Natural killer cell (primary cell): Measurements from ENCODE around the gene ZACN. TPM values are rescaled to one million over a fixed set of nuclear protein-coding genes. Genes with fewer than 3 reads are reported as not detected.

Source experiments
- ATAC-seq, 3 donors: fragments of 150-1000 bp in 2 of 3; fragments of 200-7000 bp in 1 of 3; cut with Tn5 transposase; 1 replicate in 1 of 3; 2 replicates in 2 of 3; pipeline ENCODE4 v1.10.0; 2021; ENCODE audit warnings: mild to moderate bottlenecking in 2 of 3, moderate library complexity in 2 of 3
- DNase-seq, 2 donors: peaks; one replicate each; pipeline versions ENCODE4 v3.0.0 to v3.0.0-alpha.2; 2013 to 2021; ENCODE audit warnings: mixed read lengths in 1 of 2
- H3K27ac ChIP-seq: one replicate; pipeline ENCODE4 v1.5.1; 2013; ENCODE audit warnings: mild to moderate bottlenecking, low read length
- H3K27me3 ChIP-seq: one replicate; pipeline ENCODE4 v1.6.1; 2013; ENCODE audit warnings: low read length; ENCODE audit not compliant: control insufficient read depth, insufficient read depth
- H3K36me3 ChIP-seq: one replicate; pipeline ENCODE4 v1.6.1; 2013; ENCODE audit warnings: low read length; ENCODE audit not compliant: control insufficient read depth, insufficient read depth
- H3K4me1 ChIP-seq: one replicate; pipeline ENCODE4 v1.6.1; 2013; ENCODE audit warnings: low read length; ENCODE audit not compliant: control insufficient read depth, insufficient read depth
- H3K4me3 ChIP-seq: one replicate; pipeline ENCODE4 v1.5.1; 2013; ENCODE audit warnings: low read length
- H3K9me3 ChIP-seq: one replicate; pipeline ENCODE4 v1.6.1; 2013; ENCODE audit warnings: low read length; ENCODE audit not compliant: control insufficient read depth, insufficient read depth
- H3K27ac Mint-ChIP-seq, 2 donors: one replicate each; pipeline ENCODE4 v1.8.0; 2022; ENCODE audit warnings: mild to moderate bottlenecking in 2 of 2, mixed read lengths in 2 of 2, moderate library complexity in 1 of 2
- H3K27me3 Mint-ChIP-seq, 2 donors: one replicate each; pipeline ENCODE4 v1.8.0; 2022; ENCODE audit warnings: low read depth in 2 of 2, mixed read lengths in 2 of 2
- H3K36me3 Mint-ChIP-seq: one replicate; pipeline ENCODE4 v1.8.0; 2022; ENCODE audit warnings: mixed read lengths
- H3K4me1 Mint-ChIP-seq, 2 donors: one replicate each; pipeline ENCODE4 v1.8.0; 2022; ENCODE audit warnings: mixed read lengths in 2 of 2
- H3K4me3 Mint-ChIP-seq: one replicate; pipeline ENCODE4 v1.8.0; 2022; ENCODE audit warnings: mild to moderate bottlenecking, moderate library complexity, mixed read lengths
- H3K9me3 Mint-ChIP-seq, 2 donors: one replicate each; pipeline ENCODE4 v1.8.0; 2022; ENCODE audit warnings: mixed read lengths in 2 of 2
- WGBS: methylation state at CpG from one replicate; pipeline ENCODE4 v1.1.7; 2013; ENCODE audit warnings: missing lambda C conversion rate; ENCODE audit not compliant: insufficient coverage; 5-methylcytosine and 5-hydroxymethylcytosine counted together
- intact Hi-C: fragments of 100-400 bp; cut with micrococcal nuclease; formaldehyde crosslinking; loops from one replicate; pipeline ENCODE4 v1.14.2; 2022
- total RNA-seq, 4 donors: library from RNA; stranded (reverse); fragments of 120-200 nt in 1 of 4; gene quantifications; one replicate each; pipeline versions ENCODE4 v1.2.3 to v1.2.4, GENCODE V29; 2013 to 2022
- TF ChIP-seq, protein P1 (sequence below): fragments of 200-600 bp; IDR thresholded peaks from one replicate; pipeline ENCODE4 v1.8.0; 2022; ENCODE audit warnings: antibody characterized with exemption

ZACN gene
- total RNA-seq, 3 donors from 2014 or later (not counting 1 experiment from before 2014, with no cell fraction given): 0.28 to 0.80 (median 0.50) TPM

DNA sequence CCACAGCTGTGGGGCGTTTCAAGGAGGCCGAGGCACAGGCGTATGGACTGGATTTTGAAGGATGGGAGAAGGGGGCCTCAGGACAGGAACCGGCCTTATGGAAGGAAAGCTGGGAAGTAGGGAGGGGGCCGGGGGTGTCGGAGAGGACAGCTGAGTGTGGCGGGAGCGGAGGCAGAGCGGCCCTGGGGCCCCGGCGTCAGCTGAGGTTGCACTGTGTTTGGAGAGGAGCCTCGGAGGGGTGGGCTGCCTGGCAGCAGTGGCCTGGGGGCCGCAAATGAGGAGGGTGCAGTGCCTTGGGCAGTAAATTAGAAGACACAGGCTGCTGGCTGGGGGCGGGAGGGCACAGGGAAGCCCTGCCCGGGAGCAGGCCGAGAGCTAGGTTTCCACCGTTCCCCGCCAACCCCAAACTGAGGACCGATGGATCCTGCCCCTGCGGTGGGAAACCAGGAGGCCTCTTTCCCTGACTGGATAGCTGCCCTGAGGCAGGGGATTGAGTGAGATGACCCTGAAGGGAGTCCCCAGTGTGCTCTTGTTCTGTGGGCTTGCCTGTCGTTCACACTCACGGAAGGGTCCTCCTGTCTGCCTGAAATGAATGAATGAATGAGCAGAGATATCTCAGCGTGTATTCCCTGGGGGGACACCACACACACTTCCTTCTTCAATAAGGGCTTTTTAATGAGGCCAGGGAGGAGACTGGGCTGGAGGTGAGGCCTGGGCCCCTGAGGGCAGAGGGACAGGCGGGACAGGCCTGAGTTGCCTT lies 43.6 kb downstream of the ZACN start:
- Histone ChIP-seq H3K9me3 (no peaks in the 10 kb centered on the region), H3K27me3 (no peaks in the 10 kb centered on the region), H3K36me3 (no peaks in the 10 kb centered on the region), H3K27ac (no peak overlapping the region), H3K4me3 (no peak overlapping the region), H3K4me1 (peaks cover 14% of the 10 kb centered on the region)
- intact Hi-C loops: no loop called here
- H3K4me3 Mint-ChIP-seq: peak overlapping the region; percentile 58
- ATAC-seq (no peak), DNase-seq (no peak)
- no peaks in the 10 kb centered on the region for H3K9me3 Mint-ChIP-seq
- no peaks in the 10 kb centered on the region for H3K27me3 Mint-ChIP-seq
- 96% methylated on average over 23 of the region's 24 CpGs for WGBS
- H3K27ac Mint-ChIP-seq: peak overlapping the region in 1 of 2 donors; percentile 79
- peaks cover 0 to 19% of the 10 kb centered on the region in 2 donors for H3K4me1 Mint-ChIP-seq
- TF ChIP-seq, protein P1, sequence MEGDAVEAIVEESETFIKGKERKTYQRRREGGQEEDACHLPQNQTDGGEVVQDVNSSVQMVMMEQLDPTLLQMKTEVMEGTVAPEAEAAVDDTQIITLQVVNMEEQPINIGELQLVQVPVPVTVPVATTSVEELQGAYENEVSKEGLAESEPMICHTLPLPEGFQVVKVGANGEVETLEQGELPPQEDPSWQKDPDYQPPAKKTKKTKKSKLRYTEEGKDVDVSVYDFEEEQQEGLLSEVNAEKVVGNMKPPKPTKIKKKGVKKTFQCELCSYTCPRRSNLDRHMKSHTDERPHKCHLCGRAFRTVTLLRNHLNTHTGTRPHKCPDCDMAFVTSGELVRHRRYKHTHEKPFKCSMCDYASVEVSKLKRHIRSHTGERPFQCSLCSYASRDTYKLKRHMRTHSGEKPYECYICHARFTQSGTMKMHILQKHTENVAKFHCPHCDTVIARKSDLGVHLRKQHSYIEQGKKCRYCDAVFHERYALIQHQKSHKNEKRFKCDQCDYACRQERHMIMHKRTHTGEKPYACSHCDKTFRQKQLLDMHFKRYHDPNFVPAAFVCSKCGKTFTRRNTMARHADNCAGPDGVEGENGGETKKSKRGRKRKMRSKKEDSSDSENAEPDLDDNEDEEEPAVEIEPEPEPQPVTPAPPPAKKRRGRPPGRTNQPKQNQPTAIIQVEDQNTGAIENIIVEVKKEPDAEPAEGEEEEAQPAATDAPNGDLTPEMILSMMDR: no peak
- no peaks in the 10 kb centered on the region for H3K36me3 Mint-ChIP-seq

DNA sequence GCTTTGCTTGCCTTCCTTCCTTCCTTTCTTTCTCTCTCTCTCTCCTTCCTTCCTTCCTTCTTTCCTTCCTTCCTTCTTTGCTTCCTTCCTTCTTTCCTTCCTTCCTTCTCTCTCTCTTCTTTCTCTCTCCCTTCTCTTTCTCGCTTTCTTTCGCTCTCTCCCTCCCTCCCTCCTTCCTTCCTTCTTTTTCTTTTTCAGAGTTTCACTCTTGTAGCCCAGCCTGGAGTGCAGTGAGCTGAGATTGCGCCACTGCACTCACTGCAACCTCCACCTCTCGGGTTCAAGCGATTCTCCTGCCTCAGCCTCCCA lies 44.2 kb downstream of the ZACN start:
- intact Hi-C loops: no loop called here
- Mint-ChIP-seq H3K4me3 (peak overlapping the region; percentile 47), H3K9me3 (no peaks in the 10 kb centered on the region), H3K27ac (peak overlapping the region in 1 of 2 donors; percentile 79), H3K36me3 (no peaks in the 10 kb centered on the region), H3K4me1 (peaks cover 0 to 19% of the 10 kb centered on the region in 2 donors), H3K27me3 (no peaks in the 10 kb centered on the region)
- H3K27me3 ChIP-seq: no peaks in the 10 kb centered on the region
- DNase-seq (no peak), ATAC-seq (no peak)
- TF ChIP-seq, protein P1: no peak
- H3K27ac ChIP-seq: no peak overlapping the region
- H3K9me3 ChIP-seq: no peaks in the 10 kb centered on the region
- peaks cover 14% of the 10 kb centered on the region for H3K4me1 ChIP-seq
- H3K4me3 ChIP-seq: no peak overlapping the region
- WGBS: 72% methylated on average over 5 of the region's 5 CpGs
- no peaks in the 10 kb centered on the region for H3K36me3 ChIP-seq

DNA sequence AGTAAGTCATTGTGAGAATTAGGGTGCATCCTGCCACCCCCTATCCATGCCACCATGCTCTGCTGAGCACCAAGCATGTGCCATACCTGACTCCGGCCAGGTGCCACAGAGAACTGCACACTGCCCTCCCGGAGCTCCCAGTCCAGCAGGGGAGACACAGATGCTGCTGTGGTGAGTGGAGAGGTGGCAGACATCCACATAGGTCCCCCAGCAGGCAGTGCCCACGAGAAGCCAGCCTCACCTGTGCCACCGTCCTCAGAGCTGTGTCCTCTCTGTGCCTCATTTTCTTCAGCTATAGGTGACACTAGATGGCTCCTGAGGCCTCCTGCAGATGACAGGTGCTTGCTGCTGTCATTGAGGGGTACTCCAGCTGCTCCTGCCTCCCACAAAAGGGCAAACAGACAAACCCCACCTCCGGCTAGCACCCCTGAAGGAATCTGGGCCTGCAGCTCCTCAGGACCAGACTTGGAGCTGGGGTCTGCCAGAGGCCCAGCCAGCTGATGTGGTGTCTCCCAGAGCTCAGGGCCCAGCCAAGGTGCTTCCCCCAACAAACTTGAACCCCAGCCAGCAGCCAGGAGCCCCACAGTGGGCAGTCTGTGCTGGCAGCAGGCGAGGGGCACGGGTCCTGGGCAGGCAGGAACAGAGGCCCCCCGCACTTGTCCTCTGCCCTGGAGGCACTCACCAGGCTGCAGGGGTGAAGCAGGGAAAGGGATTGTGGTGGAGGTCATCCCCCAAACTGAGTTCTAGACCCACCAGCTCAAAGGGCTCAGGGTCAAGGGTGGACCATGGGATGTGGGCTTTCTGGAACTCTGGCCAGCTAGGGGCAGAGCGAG lies 45.0 kb downstream of the ZACN start:
- intact Hi-C loops: no loop called here
- peaks cover 0 to 19% of the 10 kb centered on the region in 2 donors for H3K4me1 Mint-ChIP-seq
- Histone ChIP-seq H3K27me3 (no peaks in the 10 kb centered on the region), H3K36me3 (no peaks in the 10 kb centered on the region), H3K9me3 (no peaks in the 10 kb centered on the region), H3K4me3 (no peak overlapping the region), H3K27ac (no peak overlapping the region), H3K4me1 (peaks cover 14% of the 10 kb centered on the region)
- no peaks in the 10 kb centered on the region for H3K9me3 Mint-ChIP-seq
- DNase-seq (peak in 1 of 2 donors; percentile 35), ATAC-seq (no peak)
- peak overlapping the region; percentile 31 for H3K4me3 Mint-ChIP-seq
- H3K27me3 Mint-ChIP-seq: no peaks in the 10 kb centered on the region
- 72% methylated on average over 9 of the region's 9 CpGs for WGBS
- H3K27ac Mint-ChIP-seq: no peak overlapping the region
- TF ChIP-seq, protein P1: no peak
- no peaks in the 10 kb centered on the region for H3K36me3 Mint-ChIP-seq
